Measurements from ENCODE around the gene SORCS1. TPM values are rescaled to one million over a fixed set of nuclear protein-coding genes. Genes with fewer than 3 reads are reported as not detected.

SORCS1 gene
- total and polyA plus RNA-seq, 12 donors: 0.30 to 5.5 (median 1.3) TPM

- peak in 4 of 9 donors; percentile 6 to 15 (median 11) for TF ChIP-seq CTCF (IDR thresholded peaks at IDR 0.05)
- DNase-seq (no peak), ATAC-seq (no peak)
- Histone ChIP-seq H3K27me3 (peaks cover 0 to 11% (median 0%) of the 10 kb centered on the region in 7 donors), H3K27ac (no peak overlapping the region), H3K9me3 (no peaks in the 10 kb centered on the region), H3K36me3 (no peaks in the 10 kb centered on the region), H3K4me3 (no peak overlapping the region), H3K4me1 (peaks cover 0 to 5% (median 0%) of the 10 kb centered on the region in 9 donors)
- 68 to 75% methylated on average over 4 of the region's 4 CpGs for WGBS, 2 donors
- intact Hi-C loops (cut with DNase I): no loop called here
These were observed 183.7 kb downstream of the SORCS1 start for GRCh38 chr10:106980495-106981451.

- Histone ChIP-seq H3K4me1 (peaks cover 0 to 5% (median 0%) of the 10 kb centered on the region in 9 donors), H3K4me3 (no peak overlapping the region), H3K27me3 (no peaks in the 10 kb centered on the region), H3K9me3 (no peaks in the 10 kb centered on the region), H3K36me3 (no peaks in the 10 kb centered on the region), H3K27ac (no peak overlapping the region)
- ATAC-seq (no peak), DNase-seq (no peak)
- intact Hi-C loops (cut with DNase I): no loop called here
- WGBS, 2 donors: 63 to 77% methylated on average over 2 of the region's 2 CpGs
- TF ChIP-seq CTCF (IDR thresholded peaks at IDR 0.05): no peak
These were observed 185.8 kb downstream of the SORCS1 start for GRCh38 chr10:106978756-106979155.

- H3K4me3 ChIP-seq: no peak overlapping the region
- DNase-seq (no peak), ATAC-seq (no peak)
- H3K27ac ChIP-seq: no peak overlapping the region
- no peaks in the 10 kb centered on the region for H3K36me3 ChIP-seq
- H3K27me3 ChIP-seq: no peaks in the 10 kb centered on the region
- WGBS, 2 donors: 63 to 67% methylated on average over 1 of the region's 1 CpG
- no peaks in the 10 kb centered on the region for H3K9me3 ChIP-seq
- intact Hi-C loops (cut with DNase I): no loop called here
- no peak for TF ChIP-seq CTCF (IDR thresholded peaks at IDR 0.05)
- H3K4me1 ChIP-seq: no peaks in the 10 kb centered on the region
These were observed 190.8 kb downstream of the SORCS1 start for GRCh38 chr10:106973716-106974115.

- Histone ChIP-seq H3K36me3 (no peaks in the 10 kb centered on the region), H3K27me3 (no peaks in the 10 kb centered on the region), H3K9me3 (no peaks in the 10 kb centered on the region), H3K27ac (no peak overlapping the region), H3K4me3 (no peak overlapping the region), H3K4me1 (no peaks in the 10 kb centered on the region)
- ATAC-seq (no peak), DNase-seq (no peak)
- 59 to 82% methylated on average over 1 of the region's 1 CpG for WGBS, 2 donors
- TF ChIP-seq CTCF (IDR thresholded peaks at IDR 0.05): no peak
- intact Hi-C loops (cut with DNase I): no loop called here
These were observed 191.2 kb downstream of the SORCS1 start for GRCh38 chr10:106973288-106973687.
